Raji (cell line): ENCODE results near the gene PARD6B.

Experiments
- POLR2A ChIP-seq: IDR thresholded peaks from 2 replicates; pipeline ENCODE4 v1.6.1; 2011; ENCODE audit warnings: low read depth, low read length, control low read depth; ENCODE audit not compliant: insufficient read depth

PARD6B gene

DNA sequence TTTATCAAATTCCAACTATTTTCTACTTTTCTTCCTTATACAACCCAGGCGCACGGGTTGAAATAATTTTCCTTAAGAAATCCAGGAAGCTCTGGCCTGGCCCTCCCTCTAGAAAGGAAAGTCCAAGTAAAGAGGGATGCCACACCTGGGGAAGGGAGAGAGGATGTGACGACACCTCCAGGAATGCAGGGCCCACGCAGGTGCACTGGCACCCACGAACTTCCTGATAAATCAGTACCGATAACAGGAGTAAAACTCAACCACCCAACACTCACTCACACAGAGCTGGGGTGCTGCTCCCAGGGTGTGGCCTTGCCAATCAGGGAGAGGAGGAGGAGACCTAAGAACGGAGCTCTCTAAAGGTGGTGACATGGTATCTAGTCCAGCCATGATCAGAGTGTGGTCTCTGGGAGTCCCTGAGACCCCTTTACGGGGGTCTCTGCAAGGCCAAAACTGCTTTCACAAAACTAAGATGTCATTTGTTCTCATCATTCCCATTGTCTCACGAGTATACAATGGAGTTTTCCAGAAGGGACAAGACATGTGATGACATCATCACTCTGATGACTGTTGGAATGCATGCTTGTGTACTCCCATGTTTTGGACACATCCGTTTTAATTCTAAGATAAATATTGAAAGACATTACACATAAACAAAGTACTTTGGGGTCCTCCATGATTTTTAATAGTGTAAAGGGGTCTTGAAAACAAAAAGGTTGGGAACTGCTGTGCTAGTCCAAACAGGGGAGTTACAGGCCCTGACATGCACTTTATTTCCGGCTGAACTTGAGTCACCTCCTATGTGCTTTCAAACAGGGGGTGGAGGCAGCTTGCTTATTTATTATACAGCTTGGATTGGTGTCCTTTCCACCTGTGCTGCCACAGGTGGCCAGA lies 2.2 kb upstream of the PARD6B start:
- TF ChIP-seq POLR2A, result no peak

DNA sequence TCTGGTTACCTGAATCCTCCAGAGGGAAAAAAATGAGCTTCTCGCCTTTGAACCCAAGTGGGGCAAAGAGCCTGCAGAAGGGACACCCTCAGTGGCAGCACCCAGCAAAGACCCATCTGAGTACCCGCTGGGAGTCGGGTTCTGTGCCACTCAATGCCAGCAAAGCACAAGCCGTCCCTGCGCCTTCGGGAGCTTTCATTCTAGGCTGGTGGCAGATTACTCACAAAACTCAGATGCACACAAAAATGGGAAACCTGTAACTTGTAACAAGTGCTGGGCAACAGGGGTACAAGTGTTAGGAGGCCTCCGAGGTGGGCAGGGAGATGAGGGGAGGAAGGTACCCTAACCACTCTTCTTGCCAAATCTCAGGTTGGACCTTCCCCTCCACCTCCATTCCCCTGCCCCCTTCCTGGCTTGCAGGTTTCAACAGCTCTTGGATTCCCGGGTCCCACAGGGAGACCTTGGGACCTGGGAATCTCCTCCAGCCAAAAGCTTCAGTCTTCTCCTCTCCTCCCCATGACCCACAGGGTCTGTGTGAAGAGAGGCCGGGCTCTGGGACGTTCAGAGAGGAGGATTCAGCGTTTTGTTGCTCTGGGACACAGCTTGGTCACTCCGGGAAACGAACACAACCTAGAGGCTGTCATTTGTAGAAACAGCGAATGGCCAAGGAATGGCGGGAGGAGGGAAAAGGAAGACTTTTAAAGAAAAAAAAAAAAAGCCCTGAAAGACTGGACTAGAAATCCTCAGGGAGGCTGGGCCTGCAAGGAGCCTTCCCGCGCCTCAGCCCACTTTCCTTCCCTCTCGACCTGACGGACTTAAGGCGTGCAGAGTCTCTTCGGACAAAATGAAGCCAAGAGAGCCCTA lies 1.2 kb upstream of the PARD6B start:
- TF ChIP-seq POLR2A, result no peak

- TF ChIP-seq POLR2A, result peak; percentile 67
Measured at GRCh38 chr20:50730765-50731054, 670 bp upstream of the PARD6B start.

DNA sequence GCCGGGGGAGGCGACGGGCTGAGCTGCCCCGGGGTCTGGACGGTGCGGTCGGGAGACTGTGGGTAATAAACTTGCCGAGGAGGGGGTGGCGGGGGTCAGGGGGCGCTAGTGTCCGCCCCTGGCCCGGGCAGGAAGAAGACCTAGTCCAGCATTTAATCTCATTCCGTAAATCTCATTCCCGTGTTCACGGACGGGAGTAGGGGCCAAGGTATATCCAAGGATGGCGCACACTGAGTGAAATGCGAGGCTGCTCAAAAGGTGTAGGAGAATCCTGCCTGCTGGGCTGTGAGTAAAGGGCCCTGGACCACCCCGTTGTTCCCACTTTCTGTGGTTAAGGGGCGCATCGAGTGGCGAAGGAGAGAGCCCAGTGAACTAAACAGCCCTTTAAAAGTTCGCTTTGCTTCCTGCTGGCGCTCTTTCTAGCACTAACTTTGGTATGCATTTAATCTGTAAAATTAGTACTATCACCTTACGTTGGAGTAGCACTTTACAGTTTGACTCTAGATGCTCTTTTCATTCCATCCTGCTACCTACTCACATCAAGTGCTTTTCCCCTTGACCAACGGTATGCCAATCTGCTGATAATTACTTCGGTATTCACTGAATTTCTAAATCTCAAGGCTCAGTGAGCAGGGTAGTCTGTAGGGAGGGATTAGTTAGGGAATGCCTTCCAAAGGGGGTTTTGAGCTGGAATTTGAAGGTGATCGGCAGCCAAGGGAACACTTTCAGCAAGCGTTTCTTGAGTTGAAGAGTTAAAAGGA lies 730 bp downstream of the PARD6B start:
- no peak for TF ChIP-seq POLR2A

- no peak for TF ChIP-seq POLR2A
Measured at GRCh38 chr20:50733644-50734349, 2.4 kb downstream of the PARD6B start.

- no peak for TF ChIP-seq POLR2A
Measured at GRCh38 chr20:50734730-50735679, 3.6 kb downstream of the PARD6B start.

GRCh38 chr20:50735813-50736212 lies 4.4 kb downstream of the PARD6B start:
- no peak for TF ChIP-seq POLR2A

DNA sequence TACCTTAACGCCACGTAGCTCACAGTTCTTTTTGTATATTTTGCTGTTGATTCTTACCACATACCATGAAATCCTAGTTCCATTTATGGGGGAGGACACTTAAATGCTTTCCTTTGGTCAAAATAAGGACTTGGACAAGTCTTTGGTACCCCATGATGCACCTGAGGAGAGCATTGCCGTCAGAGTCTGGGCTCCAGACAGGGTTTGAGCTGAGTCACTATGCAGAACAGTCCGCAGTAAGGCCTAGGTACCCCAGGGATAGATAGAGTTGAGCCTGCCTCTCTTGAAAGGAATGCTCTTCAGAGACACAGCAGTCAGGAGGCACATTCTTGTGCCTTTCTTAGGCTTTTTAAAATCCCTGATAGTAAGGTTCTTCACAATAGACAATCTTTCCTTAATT lies 6.0 kb downstream of the PARD6B start:
- no peak for TF ChIP-seq POLR2A

DNA sequence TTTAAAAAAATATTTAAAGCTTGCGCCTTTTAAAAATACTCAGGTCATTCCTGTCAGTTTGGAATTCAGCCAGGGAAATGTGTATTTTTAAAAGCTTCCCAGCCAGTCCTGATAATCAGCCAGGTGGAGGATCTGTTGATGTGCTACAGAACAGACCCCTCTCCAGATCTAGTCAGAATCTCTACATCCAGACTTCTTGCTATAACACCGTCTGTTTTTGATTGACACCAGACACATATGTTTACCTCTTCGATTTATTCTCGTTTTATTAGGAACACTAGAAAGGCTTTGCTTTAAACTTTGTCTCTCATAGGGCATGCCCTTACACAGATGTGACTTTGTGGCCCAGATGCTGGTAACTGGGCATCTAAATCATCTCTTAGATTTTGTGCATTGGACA lies 11.7 kb downstream of the PARD6B start:
- no peak for TF ChIP-seq POLR2A

DNA sequence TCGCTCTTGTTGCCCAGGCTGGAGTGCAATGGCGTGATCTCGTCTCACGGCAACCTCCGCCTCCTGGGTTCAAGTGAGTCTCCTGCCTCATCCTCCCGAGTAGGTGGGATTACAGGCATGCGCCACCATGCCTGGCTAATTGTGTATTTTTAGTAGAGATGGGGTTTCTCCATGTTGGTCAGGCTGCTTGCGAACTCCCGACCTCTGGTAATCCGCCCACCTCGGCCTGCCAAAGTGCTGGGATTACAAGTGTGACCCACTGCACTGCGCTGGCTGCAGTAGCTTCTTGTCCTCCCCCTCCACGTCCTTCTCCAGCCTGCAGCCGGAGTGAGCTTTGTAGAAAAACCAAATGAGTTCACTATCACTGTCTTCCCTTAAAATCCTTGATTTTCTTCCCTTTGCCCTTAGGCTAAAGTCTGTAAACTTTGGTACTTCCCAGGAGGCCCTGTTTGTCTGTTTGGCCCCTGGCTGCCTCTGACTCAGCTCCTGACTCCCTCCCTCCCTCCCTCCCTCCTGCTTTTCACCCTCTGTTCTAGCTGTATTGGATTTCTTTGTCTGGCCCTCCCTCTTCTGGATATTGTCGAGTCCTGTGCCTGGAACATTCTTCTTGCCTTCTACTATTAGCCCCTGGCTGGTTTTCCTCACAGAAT lies 12.9 kb downstream of the PARD6B start:
- no peak for TF ChIP-seq POLR2A

- no peak for TF ChIP-seq POLR2A
Measured at GRCh38 chr20:50745634-50746137, 14.3 kb downstream of the PARD6B start.

DNA sequence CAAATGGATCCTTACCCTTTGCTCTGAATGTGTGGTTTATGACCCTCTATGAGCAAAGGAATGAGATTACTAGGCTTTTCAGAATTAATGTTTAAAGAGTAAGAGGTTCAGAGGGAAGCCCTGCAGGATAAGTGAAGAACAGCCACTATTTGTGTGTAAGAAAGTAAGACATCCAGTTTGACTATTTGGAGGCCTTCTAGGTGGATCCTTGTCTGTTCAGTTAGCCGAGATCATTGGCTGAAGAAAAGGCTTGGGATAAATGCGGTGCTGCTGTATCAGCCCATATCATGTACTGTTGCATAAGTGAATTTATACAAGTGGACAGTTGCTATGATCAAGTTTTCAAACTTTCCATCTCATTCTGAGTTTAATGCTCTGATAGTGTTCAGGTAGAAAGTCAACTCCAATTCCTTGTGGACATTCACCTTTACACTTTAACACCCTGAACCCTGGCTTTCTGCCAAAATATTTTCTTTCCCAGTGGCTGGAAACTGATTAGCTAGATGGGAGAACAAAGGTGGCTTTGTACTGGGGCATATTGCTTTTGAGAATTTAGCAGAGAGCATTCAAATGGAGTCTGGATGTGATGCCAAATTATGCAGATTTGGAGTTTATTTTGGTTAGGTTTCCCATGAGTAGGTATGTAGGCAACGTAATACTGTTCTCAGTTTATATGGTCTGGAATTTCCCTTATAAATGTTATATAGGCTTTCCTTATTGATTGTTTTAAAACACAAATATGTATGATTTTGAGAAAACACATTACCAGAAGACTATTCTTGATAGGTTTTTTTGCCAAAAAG lies 15.0 kb downstream of the PARD6B start:
- TF ChIP-seq POLR2A, result no peak

DNA sequence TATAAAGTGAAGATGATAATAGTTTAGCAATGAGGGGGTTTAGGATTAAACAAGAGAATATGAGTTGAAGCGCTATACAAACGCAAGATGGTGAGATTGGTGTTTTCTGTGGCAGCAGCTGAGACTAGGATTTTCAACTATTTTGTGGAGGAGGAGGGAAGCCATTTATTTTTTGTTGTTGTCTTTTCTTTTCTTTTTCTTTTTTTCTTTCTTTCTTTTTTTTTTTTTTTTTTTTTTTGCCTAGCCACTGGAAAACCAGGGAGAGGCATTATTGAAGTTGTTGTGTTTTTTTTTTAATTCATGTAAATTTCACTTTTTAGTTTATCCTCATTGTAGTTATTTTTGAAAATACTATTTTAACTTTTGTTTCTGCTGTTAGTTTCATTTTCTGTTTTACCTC lies 15.9 kb downstream of the PARD6B start:
- no peak for TF ChIP-seq POLR2A
